GM23338 (cell line): ENCODE data around the gene PNPLA1. TPM values are rescaled to one million over a fixed set of nuclear protein-coding genes. Genes with fewer than 3 reads are reported as not detected.

Source experiments
- ATAC-seq: fragments of 200-7000 bp; cut with Tn5 transposase; 3 replicates; pipeline ENCODE4 v1.9.1; 2020
- DNase-seq: peaks from one replicate; pipeline ENCODE4 v3.0.0-alpha.2; 2015; ENCODE audit warnings: low spot score
- H2AFZ ChIP-seq: fragments of 200-600 bp; sonication (generic); 2 replicates; pipeline ENCODE4 v1.8.0; 2016; ENCODE audit warnings: antibody characterized with exemption, mild to moderate bottlenecking, moderate library complexity
- H3F3A ChIP-seq: fragments of 200-600 bp; sonication (generic); replicated peaks from 2 replicates; pipeline ENCODE4 v1.8.0; 2017; ENCODE audit warnings: antibody characterized with exemption, mixed run types, low read depth
- H3K27ac ChIP-seq: fragments of 200-600 bp; sonication (generic); 2 replicates; pipeline ENCODE4 v1.6.1; 2016; ENCODE audit warnings: low read depth
- H3K27me3 ChIP-seq: fragments of 200-600 bp; sonication (generic); 2 replicates; pipeline ENCODE4 v1.8.0; 2016; ENCODE audit warnings: mild to moderate bottlenecking, mixed run types, moderate library complexity; ENCODE audit not compliant: insufficient read depth
- H3K36me3 ChIP-seq: fragments of 200-600 bp; sonication (generic); 2 replicates; pipeline ENCODE4 v1.8.0; 2016; ENCODE audit warnings: mild to moderate bottlenecking; ENCODE audit not compliant: insufficient read depth
- H3K4me1 ChIP-seq: fragments of 200-600 bp; sonication (generic); 2 replicates; pipeline ENCODE4 v1.8.0; 2016; ENCODE audit warnings: mild to moderate bottlenecking, moderate library complexity; ENCODE audit not compliant: insufficient read depth
- H3K4me2 ChIP-seq: fragments of 200-600 bp; sonication (generic); 2 replicates; pipeline ENCODE4 v1.7.1; 2017; ENCODE audit warnings: mixed run types
- H3K4me3 ChIP-seq: fragments of 200-600 bp; sonication (generic); 2 replicates; pipeline ENCODE4 v1.6.1; 2016; ENCODE audit warnings: mixed run types
- H3K79me2 ChIP-seq: fragments of 200-600 bp; sonication (generic); replicated peaks from 2 replicates; pipeline ENCODE4 v1.8.0; 2017; ENCODE audit warnings: mild to moderate bottlenecking; ENCODE audit not compliant: insufficient read depth
- H3K9me2 ChIP-seq: fragments of 200-600 bp; sonication (generic); 2 replicates; pipeline ENCODE4 v1.8.0; 2017; ENCODE audit not compliant: insufficient read depth
- H4K20me1 ChIP-seq: fragments of 200-600 bp; sonication (generic); replicated peaks from 2 replicates; pipeline ENCODE4 v1.8.0; 2017; ENCODE audit warnings: mild to moderate bottlenecking; ENCODE audit not compliant: insufficient read depth
- H3K27ac Mint-ChIP-seq: 2 replicates; pipeline ENCODE4 v1.8.0; 2020; ENCODE audit warnings: inconsistent platforms, mild to moderate bottlenecking, moderate library complexity, mixed read lengths
- H3K27me3 Mint-ChIP-seq: 3 replicates; pipeline ENCODE4 v1.8.0; 2022; ENCODE audit warnings: low read depth, mild to moderate bottlenecking, moderate library complexity, mixed read lengths, inconsistent platforms; ENCODE audit not compliant: insufficient read depth, poor library complexity
- H3K36me3 Mint-ChIP-seq: 3 replicates; pipeline ENCODE4 v1.8.0; 2021; ENCODE audit warnings: low read depth, mild to moderate bottlenecking, inconsistent platforms, moderate library complexity, mixed read lengths
- H3K4me1 Mint-ChIP-seq: 3 replicates; pipeline ENCODE4 v1.8.0; 2020; ENCODE audit warnings: mild to moderate bottlenecking, inconsistent platforms, mixed read lengths
- H3K4me3 Mint-ChIP-seq: 3 replicates; pipeline ENCODE4 v1.8.0; 2021; ENCODE audit warnings: moderate library complexity, mild to moderate bottlenecking, inconsistent platforms, mixed read lengths
- H3K9me3 Mint-ChIP-seq: 3 replicates; pipeline ENCODE4 v1.8.0; 2020; ENCODE audit warnings: moderate library complexity, mild to moderate bottlenecking, inconsistent platforms, mixed read lengths
- CREB1 ChIP-seq: fragments of 250-450 bp; sonication (Bioruptor Pico); IDR thresholded peaks from 2 replicates; pipeline ENCODE4 v1.5.0; 2020; ENCODE audit warnings: low read depth, mild to moderate bottlenecking, moderate library complexity
- JUNB ChIP-seq: IDR thresholded peaks from one replicate; pipeline ENCODE4 v1.6.1; 2016; ENCODE audit warnings: antibody characterized with exemption; ENCODE audit not compliant: unreplicated experiment
- NANOG ChIP-seq: IDR thresholded peaks from 2 replicates; pipeline ENCODE4 v1.6.1; 2016; ENCODE audit warnings: antibody characterized with exemption, borderline replicate concordance
- POLR2AphosphoS5 ChIP-seq: IDR thresholded peaks from 2 replicates; pipeline ENCODE4 v1.6.1; 2016; ENCODE audit warnings: antibody characterized with exemption, low read depth
- ZNF331 ChIP-seq: fragments of 250-450 bp; sonication (Bioruptor Pico); IDR thresholded peaks from 2 replicates; pipeline ENCODE4 v1.5.0; 2020; ENCODE audit warnings: low read depth, mild to moderate bottlenecking, moderate library complexity
- polyA plus RNA-seq: library from polyadenylated mRNA; unstranded; fragments of >200 nt; fragmentation: Nextera tagmentation; extraction: Ambion mirVana; gene quantifications from 2 replicates; pipeline ENCODE4 v1.2.1, GENCODE V29; 2016
- total RNA-seq: library from RNA; depleted of rRNA; stranded (reverse); fragments of >200 nt; shearing (Covaris generic); gene quantifications from 2 replicates; pipeline ENCODE4 v1.2.3, GENCODE V29; 2014
- TF ChIP-seq, protein P1 (sequence below): IDR thresholded peaks from 2 replicates; pipeline ENCODE4 v1.6.1; 2016; ENCODE audit warnings: antibody characterized with exemption
- TF ChIP-seq, protein P2 (sequence below), 2 experiments: fragments of 200-600 bp in 1 of 2; sonication (generic) in 1 of 2; conservative IDR thresholded peaks; 2 replicates each; pipeline versions ENCODE4 v1.5.1 to v1.6.1; 2016 to 2017; ENCODE audit warnings: antibody characterized with exemption in 2 of 2, low read depth in 2 of 2, mild to moderate bottlenecking in 2 of 2, moderate library complexity in 1 of 2
- TF ChIP-seq, protein P3 (sequence below): fragments of 250-450 bp; sonication (Bioruptor Pico); IDR thresholded peaks from 2 replicates; pipeline ENCODE4 v1.5.0; 2020; ENCODE audit warnings: mild to moderate bottlenecking, moderate library complexity

Gene PNPLA1
- total and polyA plus RNA-seq, 2 experiments from 2014 or later, result not detected

DNA sequence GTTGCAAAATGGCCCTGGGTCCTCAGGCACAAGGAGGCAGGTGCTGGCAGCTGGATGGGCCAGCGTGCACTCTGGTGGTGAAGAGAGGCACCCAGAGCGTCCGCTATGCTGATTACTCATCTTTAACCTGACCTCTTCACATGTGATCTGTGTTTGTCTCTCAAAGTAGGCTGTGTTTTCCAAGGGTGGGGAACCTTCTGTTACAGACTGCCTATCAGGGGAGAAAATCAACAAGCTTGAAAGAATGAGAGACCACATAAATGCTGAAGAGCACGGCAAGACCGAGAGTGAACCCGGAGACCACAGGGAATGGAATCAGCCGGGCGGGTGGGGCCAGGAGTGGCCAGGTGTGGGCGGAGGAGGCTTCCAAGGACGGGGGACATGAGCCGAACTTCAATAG lies 50.6 kb downstream of the PNPLA1 start (continued):
- TF ChIP-seq, protein P1, sequence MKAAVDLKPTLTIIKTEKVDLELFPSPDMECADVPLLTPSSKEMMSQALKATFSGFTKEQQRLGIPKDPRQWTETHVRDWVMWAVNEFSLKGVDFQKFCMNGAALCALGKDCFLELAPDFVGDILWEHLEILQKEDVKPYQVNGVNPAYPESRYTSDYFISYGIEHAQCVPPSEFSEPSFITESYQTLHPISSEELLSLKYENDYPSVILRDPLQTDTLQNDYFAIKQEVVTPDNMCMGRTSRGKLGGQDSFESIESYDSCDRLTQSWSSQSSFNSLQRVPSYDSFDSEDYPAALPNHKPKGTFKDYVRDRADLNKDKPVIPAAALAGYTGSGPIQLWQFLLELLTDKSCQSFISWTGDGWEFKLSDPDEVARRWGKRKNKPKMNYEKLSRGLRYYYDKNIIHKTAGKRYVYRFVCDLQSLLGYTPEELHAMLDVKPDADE, result no peak

DNA sequence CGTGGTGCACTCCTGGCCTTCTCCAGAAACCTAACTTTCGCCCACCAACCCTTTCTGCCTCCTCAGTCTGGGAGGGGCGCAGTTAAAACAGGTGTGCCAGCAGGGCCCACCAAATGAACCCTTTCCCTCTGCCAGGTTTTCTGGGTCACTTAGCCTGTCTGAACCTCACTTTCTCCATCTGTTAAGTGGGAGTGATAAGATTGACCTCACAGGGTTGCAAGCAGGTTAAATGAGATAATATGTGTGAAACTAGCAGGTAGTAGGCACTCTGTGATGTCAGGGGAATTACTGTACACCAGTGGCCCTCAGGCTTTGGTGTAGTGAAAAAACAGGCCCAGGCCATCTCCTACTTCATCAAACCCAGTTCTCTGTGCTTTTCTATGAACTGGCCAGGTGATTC lies 52.7 kb downstream of the PNPLA1 start:
- Histone ChIP-seq H3K4me2 (no peak overlapping the region), H3K4me1 (peaks cover 4% of the 10 kb centered on the region; the same call in 1 of the 2 replicates), H3K79me2 (no peaks in the 10 kb centered on the region), H2AFZ (no peak overlapping the region), H3F3A (no peaks in the 10 kb centered on the region), H3K4me3 (no peak overlapping the region), H4K20me1 (no peaks in the 10 kb centered on the region), H3K36me3 (no peaks in the 10 kb centered on the region), H3K27me3 (no peaks in the 10 kb centered on the region), H3K27ac (no peak overlapping the region), H3K9me2 (no peaks in the 10 kb centered on the region)
- no peak for DNase-seq
- Mint-ChIP-seq H3K4me1 (peaks cover 27% of the 10 kb centered on the region), H3K27me3 (peaks cover 9% of the 10 kb centered on the region), H3K9me3 (no peaks in the 10 kb centered on the region), H3K27ac (no peak overlapping the region), H3K36me3 (no peaks in the 10 kb centered on the region), H3K4me3 (no peak overlapping the region)
- ATAC-seq, result no peak
- no peak for TF ChIP-seq POLR2AphosphoS5
- no peak for TF ChIP-seq JUNB

DNA sequence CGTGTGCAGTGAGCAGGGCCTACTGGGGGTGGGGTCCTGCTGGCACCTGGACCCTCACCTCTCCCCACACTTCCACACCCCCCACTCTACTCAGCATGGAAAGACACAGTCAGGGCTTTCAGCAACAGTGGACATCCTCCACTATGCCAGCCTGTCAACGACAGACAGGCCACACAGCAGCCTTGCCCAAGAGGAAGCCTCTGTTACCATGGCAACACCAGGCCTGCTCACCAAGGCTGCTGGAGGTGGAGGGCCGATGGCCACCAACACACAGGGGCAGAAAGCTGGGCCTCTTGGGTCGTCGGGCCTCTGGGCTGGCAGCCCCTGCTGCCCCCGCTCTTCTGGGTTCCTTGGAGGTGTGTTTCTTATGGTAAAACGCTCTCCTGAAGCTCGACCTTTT lies 53.2 kb downstream of the PNPLA1 start:
- ATAC-seq, result peak; percentile 38
- H2AFZ ChIP-seq, result no peak overlapping the region
- no peak overlapping the region for H3K4me3 ChIP-seq
- peak; percentile 45 for DNase-seq
- no peaks in the 10 kb centered on the region for H3K36me3 ChIP-seq
- H3K79me2 ChIP-seq, result no peaks in the 10 kb centered on the region
- H3F3A ChIP-seq, result no peaks in the 10 kb centered on the region
- H3K9me2 ChIP-seq, result no peaks in the 10 kb centered on the region
- Mint-ChIP-seq H3K9me3 (no peaks in the 10 kb centered on the region), H3K27ac (no peak overlapping the region), H3K36me3 (no peaks in the 10 kb centered on the region), H3K4me3 (no peak overlapping the region), H3K4me1 (peaks cover 31% of the 10 kb centered on the region), H3K27me3 (peaks cover 9% of the 10 kb centered on the region)
- no peak overlapping the region for H3K4me2 ChIP-seq
- H3K4me1 ChIP-seq, result peaks cover 4% of the 10 kb centered on the region; the same call in 1 of the 2 replicates
- H3K27ac ChIP-seq, result no peak overlapping the region
- no peaks in the 10 kb centered on the region for H3K27me3 ChIP-seq
- no peaks in the 10 kb centered on the region for H4K20me1 ChIP-seq
- no peak for TF ChIP-seq JUNB
- TF ChIP-seq, protein P2, sequence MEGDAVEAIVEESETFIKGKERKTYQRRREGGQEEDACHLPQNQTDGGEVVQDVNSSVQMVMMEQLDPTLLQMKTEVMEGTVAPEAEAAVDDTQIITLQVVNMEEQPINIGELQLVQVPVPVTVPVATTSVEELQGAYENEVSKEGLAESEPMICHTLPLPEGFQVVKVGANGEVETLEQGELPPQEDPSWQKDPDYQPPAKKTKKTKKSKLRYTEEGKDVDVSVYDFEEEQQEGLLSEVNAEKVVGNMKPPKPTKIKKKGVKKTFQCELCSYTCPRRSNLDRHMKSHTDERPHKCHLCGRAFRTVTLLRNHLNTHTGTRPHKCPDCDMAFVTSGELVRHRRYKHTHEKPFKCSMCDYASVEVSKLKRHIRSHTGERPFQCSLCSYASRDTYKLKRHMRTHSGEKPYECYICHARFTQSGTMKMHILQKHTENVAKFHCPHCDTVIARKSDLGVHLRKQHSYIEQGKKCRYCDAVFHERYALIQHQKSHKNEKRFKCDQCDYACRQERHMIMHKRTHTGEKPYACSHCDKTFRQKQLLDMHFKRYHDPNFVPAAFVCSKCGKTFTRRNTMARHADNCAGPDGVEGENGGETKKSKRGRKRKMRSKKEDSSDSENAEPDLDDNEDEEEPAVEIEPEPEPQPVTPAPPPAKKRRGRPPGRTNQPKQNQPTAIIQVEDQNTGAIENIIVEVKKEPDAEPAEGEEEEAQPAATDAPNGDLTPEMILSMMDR (conservative IDR thresholded peaks at IDR 0.05; ENCODE audit: low read depth in 2 of 2), result no peak
- no peak for TF ChIP-seq NANOG
- TF ChIP-seq CREB1 (CRISPR knock-in tag), result no peak
- no peak for TF ChIP-seq ZNF331
- TF ChIP-seq POLR2AphosphoS5, result no peak
- TF ChIP-seq, protein P3, sequence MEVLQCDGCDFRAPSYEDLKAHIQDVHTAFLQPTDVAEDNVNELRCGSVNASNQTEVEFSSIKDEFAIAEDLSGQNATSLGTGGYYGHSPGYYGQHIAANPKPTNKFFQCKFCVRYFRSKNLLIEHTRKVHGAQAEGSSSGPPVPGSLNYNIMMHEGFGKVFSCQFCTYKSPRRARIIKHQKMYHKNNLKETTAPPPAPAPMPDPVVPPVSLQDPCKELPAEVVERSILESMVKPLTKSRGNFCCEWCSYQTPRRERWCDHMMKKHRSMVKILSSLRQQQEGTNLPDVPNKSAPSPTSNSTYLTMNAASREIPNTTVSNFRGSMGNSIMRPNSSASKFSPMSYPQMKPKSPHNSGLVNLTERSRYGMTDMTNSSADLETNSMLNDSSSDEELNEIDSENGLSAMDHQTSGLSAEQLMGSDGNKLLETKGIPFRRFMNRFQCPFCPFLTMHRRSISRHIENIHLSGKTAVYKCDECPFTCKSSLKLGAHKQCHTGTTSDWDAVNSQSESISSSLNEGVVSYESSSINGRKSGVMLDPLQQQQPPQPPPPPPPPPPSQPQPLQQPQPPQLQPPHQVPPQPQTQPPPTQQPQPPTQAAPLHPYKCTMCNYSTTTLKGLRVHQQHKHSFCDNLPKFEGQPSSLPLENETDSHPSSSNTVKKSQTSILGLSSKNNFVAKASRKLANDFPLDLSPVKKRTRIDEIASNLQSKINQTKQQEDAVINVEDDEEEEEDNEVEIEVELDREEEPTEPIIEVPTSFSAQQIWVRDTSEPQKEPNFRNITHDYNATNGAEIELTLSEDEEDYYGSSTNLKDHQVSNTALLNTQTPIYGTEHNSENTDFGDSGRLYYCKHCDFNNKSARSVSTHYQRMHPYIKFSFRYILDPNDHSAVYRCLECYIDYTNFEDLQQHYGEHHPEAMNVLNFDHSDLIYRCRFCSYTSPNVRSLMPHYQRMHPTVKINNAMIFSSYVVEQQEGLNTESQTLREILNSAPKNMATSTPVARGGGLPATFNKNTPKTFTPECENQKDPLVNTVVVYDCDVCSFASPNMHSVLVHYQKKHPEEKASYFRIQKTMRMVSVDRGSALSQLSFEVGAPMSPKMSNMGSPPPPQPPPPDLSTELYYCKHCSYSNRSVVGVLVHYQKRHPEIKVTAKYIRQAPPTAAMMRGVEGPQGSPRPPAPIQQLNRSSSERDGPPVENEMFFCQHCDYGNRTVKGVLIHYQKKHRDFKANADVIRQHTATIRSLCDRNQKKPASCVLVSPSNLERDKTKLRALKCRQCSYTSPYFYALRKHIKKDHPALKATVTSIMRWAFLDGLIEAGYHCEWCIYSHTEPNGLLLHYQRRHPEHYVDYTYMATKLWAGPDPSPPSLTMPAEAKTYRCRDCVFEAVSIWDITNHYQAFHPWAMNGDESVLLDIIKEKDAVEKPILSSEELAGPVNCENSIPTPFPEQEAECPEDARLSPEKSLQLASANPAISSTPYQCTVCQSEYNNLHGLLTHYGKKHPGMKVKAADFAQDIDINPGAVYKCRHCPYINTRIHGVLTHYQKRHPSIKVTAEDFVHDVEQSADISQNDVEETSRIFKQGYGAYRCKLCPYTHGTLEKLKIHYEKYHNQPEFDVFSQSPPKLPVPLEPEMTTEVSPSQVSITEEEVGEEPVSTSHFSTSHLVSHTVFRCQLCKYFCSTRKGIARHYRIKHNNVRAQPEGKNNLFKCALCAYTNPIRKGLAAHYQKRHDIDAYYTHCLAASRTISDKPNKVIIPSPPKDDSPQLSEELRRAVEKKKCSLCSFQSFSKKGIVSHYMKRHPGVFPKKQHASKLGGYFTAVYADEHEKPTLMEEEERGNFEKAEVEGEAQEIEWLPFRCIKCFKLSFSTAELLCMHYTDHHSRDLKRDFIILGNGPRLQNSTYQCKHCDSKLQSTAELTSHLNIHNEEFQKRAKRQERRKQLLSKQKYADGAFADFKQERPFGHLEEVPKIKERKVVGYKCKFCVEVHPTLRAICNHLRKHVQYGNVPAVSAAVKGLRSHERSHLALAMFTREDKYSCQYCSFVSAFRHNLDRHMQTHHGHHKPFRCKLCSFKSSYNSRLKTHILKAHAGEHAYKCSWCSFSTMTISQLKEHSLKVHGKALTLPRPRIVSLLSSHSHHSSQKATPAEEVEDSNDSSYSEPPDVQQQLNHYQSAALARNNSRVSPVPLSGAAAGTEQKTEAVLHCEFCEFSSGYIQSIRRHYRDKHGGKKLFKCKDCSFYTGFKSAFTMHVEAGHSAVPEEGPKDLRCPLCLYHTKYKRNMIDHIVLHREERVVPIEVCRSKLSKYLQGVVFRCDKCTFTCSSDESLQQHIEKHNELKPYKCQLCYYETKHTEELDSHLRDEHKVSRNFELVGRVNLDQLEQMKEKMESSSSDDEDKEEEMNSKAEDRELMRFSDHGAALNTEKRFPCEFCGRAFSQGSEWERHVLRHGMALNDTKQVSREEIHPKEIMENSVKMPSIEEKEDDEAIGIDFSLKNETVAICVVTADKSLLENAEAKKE (CRISPR knock-in tag), result no peak
